ENCODE results near the gene SCRN2.

GRCh38 chr17:47889734-47890529 lies 48.9 kb upstream of the SCRN2 start:
- TF ChIP-seq CTCF (conservative IDR thresholded peaks at IDR 0.05) (peak; percentile 96), ZFX (IDR thresholded peaks at IDR 0.05) (no peak)
